ENCODE data around the gene LMLN. TPM values are rescaled to one million over a fixed set of nuclear protein-coding genes. Genes with fewer than 3 reads are reported as not detected.
"Not testable (repeated sequence)": the region's sequence is repeated elsewhere in the genome, so short reads cannot be mapped to it uniquely, and the experiment has no call there.

The LMLN gene
- total RNA-seq, 6 experiments from 2014 or later, result 4.8 to 8.1 (median 6.4) TPM

DNA sequence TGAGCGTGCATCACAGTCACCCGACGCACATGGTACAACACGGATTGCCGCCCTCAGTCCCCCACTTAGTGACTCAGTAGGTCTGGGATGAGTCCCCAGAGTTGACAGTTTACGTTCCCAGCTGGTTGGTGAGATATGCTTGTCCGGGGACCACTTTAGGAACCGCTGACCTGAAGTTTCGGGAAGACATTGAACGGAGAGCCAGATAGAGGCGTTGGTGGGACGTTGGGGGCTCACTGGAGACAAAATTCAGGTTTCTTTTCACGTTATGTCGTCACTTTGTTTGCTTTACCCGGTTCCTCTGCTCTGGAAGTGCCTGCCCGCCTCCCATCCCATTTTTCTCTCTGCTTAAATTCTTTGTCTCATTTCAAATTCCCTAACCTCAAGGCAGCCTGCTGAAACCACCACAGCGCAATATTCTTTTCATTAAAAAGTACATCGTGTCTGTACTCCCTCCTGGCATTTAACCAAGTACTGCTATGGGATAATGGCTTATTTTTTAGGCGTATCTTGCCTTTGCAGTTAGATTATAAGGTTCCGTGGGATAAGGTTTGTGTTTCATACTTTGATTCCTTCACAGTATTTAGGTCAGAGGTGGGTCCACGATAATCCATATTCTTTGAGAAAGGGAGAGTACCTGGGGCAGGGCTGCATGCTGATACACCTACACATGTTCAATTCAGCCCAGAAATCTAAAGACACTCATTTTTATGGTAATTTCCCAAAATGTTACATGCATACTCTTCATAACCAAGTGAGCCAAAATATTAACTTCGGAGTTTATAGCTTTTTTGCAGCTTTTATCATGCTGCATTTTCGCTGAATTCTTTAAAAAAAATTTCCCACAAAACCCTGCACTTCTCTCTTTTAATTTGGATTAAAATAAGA is 921 bp downstream of the LMLN start:
- TF ChIP-seq, protein P1, sequence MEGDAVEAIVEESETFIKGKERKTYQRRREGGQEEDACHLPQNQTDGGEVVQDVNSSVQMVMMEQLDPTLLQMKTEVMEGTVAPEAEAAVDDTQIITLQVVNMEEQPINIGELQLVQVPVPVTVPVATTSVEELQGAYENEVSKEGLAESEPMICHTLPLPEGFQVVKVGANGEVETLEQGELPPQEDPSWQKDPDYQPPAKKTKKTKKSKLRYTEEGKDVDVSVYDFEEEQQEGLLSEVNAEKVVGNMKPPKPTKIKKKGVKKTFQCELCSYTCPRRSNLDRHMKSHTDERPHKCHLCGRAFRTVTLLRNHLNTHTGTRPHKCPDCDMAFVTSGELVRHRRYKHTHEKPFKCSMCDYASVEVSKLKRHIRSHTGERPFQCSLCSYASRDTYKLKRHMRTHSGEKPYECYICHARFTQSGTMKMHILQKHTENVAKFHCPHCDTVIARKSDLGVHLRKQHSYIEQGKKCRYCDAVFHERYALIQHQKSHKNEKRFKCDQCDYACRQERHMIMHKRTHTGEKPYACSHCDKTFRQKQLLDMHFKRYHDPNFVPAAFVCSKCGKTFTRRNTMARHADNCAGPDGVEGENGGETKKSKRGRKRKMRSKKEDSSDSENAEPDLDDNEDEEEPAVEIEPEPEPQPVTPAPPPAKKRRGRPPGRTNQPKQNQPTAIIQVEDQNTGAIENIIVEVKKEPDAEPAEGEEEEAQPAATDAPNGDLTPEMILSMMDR (IDR thresholded peaks at IDR 0.05), result no peak

DNA sequence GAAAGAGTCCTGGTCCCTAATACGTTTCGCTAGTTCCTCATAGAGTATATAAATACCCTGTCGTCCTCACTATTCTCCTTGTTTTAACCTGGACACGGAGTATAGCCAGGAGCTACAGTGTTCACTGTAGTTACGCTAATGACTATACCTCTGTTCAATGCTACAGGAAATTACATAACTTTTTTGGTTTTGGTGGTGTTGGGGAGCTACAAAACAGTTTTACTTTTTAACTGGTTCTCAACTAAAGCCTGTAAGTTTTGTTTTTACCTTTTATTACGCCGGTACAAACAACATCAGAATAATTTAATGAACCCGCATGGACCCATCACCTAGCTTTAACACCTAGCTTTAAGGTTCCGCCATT is 1.5 kb downstream of the LMLN start:
- H3K36me3 Mint-ChIP-seq (ENCODE audit: low read depth), result peaks cover 24% of the 10 kb centered on the region
- H3K27me3 Mint-ChIP-seq (ENCODE audit: insufficient read depth), result peaks cover 6% of the 10 kb centered on the region
- DNase-seq, result no peak
- TF ChIP-seq, protein P1 (IDR thresholded peaks at IDR 0.05), result no peak
- H3K9me3 Mint-ChIP-seq, result no peaks in the 10 kb centered on the region
- H3K4me1 Mint-ChIP-seq (ENCODE audit: low read depth), result peaks cover 45% of the 10 kb centered on the region
- H3K4me3 Mint-ChIP-seq, result peak overlapping the region; percentile 91
- no peak overlapping the region for H3K27ac Mint-ChIP-seq

More for the DNA sequence above, 921 bp downstream of the LMLN start:
- H3K27ac Mint-ChIP-seq, result peak overlapping the region; percentile 96
- H3K27me3 Mint-ChIP-seq (ENCODE audit: insufficient read depth), result peaks cover 6% of the 10 kb centered on the region
- H3K9me3 Mint-ChIP-seq, result no peaks in the 10 kb centered on the region
- peaks cover 48% of the 10 kb centered on the region for H3K4me1 Mint-ChIP-seq (ENCODE audit: low read depth)
- peaks cover 23% of the 10 kb centered on the region for H3K36me3 Mint-ChIP-seq (ENCODE audit: low read depth)
- DNase-seq, result no peak
- H3K4me3 Mint-ChIP-seq, result peak overlapping the region; percentile 91

DNA sequence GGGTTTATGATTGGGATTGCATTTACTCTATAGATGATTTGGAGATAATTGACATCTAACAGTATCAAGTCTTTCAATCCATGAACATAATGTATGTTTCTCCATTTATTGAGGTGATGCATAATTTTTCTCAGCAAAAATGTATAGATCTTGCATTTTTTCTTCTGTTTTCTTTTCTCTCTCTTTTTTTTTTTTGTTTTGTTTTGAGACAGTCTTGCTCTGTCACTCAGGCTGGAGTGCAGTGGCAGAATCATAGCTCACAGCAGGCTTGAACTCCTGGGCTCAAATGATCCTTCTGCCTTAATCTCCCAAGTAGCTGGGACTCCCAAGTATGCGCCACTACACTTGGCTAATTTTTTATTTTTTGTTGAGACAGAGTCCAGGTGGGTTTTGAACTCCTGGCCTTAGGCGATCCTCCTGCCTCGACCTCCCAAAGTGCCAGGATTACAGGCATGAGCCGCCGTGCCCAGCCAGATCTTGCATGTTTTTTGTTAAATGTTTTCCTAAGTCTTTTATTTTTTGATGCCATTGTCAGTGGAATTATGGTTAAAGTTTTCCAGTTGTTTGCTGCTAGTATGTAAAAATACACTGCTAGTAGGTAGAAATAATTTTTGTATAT is 3.1 kb downstream of the LMLN start:
- peaks cover 10% of the 10 kb centered on the region for H3K9me3 Mint-ChIP-seq
- TF ChIP-seq, protein P1 (IDR thresholded peaks at IDR 0.05), result no peak
- H3K4me1 Mint-ChIP-seq (ENCODE audit: low read depth), result peaks cover 31% of the 10 kb centered on the region
- H3K27me3 Mint-ChIP-seq (ENCODE audit: insufficient read depth), result peaks cover 6% of the 10 kb centered on the region
- H3K4me3 Mint-ChIP-seq, result no peak overlapping the region
- peaks cover 19% of the 10 kb centered on the region for H3K36me3 Mint-ChIP-seq (ENCODE audit: low read depth)
- no peak overlapping the region for H3K27ac Mint-ChIP-seq
- no peak for DNase-seq

DNA sequence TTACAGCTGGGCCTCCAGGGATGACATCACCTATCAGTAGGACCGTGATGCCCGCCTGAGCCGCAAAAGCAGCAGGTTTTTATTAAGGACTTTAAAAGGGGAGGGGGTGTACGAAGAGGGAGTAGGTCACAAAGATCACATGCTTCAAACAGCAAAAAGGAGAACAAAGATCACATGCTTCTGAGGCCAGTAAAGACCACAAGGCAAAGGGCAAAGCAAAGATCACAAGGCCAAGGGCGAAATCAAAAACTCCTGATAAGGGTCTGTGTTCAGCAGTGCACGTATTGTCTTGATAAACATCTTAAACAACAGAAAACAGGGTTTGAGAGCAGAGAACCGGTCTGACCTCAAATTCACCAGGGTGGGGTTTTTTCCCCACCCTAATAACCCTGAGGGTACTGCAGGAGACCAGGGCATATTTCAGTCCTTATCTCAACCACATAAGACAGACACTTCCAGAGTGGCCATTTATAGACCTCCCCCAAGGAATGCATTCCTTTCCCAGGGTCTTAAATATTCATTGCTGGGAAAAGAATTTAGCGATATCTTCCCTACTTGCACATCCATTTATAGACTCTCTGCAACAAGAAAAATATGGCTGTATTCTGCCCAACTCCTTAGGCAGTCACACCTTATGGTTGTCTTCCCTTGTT is 7.4 kb downstream of the LMLN start:
- H3K4me1 Mint-ChIP-seq (ENCODE audit: low read depth); H3K4me3 Mint-ChIP-seq; DNase-seq; H3K27me3 Mint-ChIP-seq (ENCODE audit: insufficient read depth); H3K27ac Mint-ChIP-seq: not testable (repeated sequence)
- H3K9me3 Mint-ChIP-seq, result peaks cover 25% of the 10 kb centered on the region
- peaks cover 12% of the 10 kb centered on the region for H3K36me3 Mint-ChIP-seq (ENCODE audit: low read depth)

DNA sequence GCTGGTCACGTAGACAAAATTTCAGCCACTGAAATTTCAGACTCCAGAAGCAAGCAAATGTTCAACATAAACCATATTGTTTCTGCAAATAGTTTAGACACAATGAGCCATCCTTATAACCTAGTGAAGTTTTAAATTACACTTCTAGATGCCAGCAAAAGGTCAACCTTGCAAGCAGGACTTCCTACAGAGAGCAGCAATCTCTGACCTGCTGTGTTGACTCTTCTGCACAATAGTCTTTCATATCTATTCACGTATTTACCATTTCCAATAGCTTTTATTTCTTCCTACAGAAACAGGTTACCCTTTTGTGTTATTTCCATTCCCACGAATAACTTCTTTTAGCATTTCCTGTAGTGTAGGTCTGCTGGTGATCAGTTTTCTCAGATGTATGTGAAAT is 10.6 kb downstream of the LMLN start:
- Mint-ChIP-seq H3K36me3 (ENCODE audit: low read depth) (peaks cover 12% of the 10 kb centered on the region), H3K27me3 (ENCODE audit: insufficient read depth) (no peaks in the 10 kb centered on the region), H3K4me1 (ENCODE audit: low read depth) (no peaks in the 10 kb centered on the region), H3K9me3 (peaks cover 29% of the 10 kb centered on the region), H3K4me3 (no peak overlapping the region), H3K27ac (no peak overlapping the region)
- no peak for DNase-seq
- TF ChIP-seq, protein P1 (IDR thresholded peaks at IDR 0.05), result no peak
